ENCODE data around the gene CNTN6. TPM values are rescaled to one million over a fixed set of nuclear protein-coding genes. Genes with fewer than 3 reads are reported as not detected.

CNTN6 gene
- total and polyA plus RNA-seq, 4 donors: 0.01 to 0.05 TPM; not detected in 2

- no peak for TF ChIP-seq REST (IDR thresholded peaks at IDR 0.05)
- TF ChIP-seq RXRA (IDR thresholded peaks at IDR 0.05): no peak
- TF ChIP-seq HNF4A (conservative IDR thresholded peaks at IDR 0.05): no peak
Observed at GRCh38 chr3:1442271-1442670, 349.4 kb downstream of the CNTN6 start (continued).

GRCh38 chr3:1444195-1444594 is 351.4 kb downstream of the CNTN6 start:
- no peak for DNase-seq (ENCODE audit: low spot score)
- H3K27me3 ChIP-seq (ENCODE audit: control insufficient read depth in 4 of 4, insufficient read depth in 4 of 4, low read length in 3 of 4): no peaks in the 10 kb centered on the region
- WGBS: 72% methylated on average over 3 of the region's 3 CpGs

GRCh38 chr3:1446531-1446930 is 353.7 kb downstream of the CNTN6 start:
- TF ChIP-seq FOXA2 (IDR thresholded peaks at IDR 0.05): no peak
- no peak for TF ChIP-seq MAX (IDR thresholded peaks at IDR 0.05)
- TF ChIP-seq NR2F2 (IDR thresholded peaks at IDR 0.05): no peak
- no peak for TF ChIP-seq CTCF (IDR thresholded peaks at IDR 0.05; ENCODE audit: low read depth, low read length, missing input control)
- TF ChIP-seq YY1 (IDR thresholded peaks at IDR 0.05): no peak
- no peak for TF ChIP-seq ZBTB33 (IDR thresholded peaks at IDR 0.05)
- no peak for TF ChIP-seq EGR1 (IDR thresholded peaks at IDR 0.05; ENCODE audit: low read depth in 2 of 2)
- TF ChIP-seq ATF3 (IDR thresholded peaks at IDR 0.05): no peak
- TF ChIP-seq JUND (IDR thresholded peaks at IDR 0.05): no peak
- TF ChIP-seq RAD21 (IDR thresholded peaks at IDR 0.05): no peak
- no peak overlapping the region for H3K4me3 ChIP-seq (ENCODE audit: low read depth in 1 of 3, low read length in 3 of 3)
- no peaks in the 10 kb centered on the region for H3K4me1 ChIP-seq (ENCODE audit: control insufficient read depth in 4 of 4, insufficient read depth in 4 of 4, low read length in 3 of 4)
- H3K9me3 ChIP-seq (ENCODE audit: control insufficient read depth in 4 of 4, low read length in 3 of 4): no peaks in the 10 kb centered on the region
- no peak overlapping the region for H3K27ac ChIP-seq (ENCODE audit: low read depth in 1 of 2, low read length in 2 of 2)
- DNase-seq (ENCODE audit: low spot score): no peak
- no peaks in the 10 kb centered on the region for H3K36me3 ChIP-seq (ENCODE audit: control insufficient read depth in 4 of 4, insufficient read depth in 3 of 4, low read depth in 1 of 4, low read length in 3 of 4)
- no peak overlapping the region for H3K9ac ChIP-seq (ENCODE audit: low read depth in 1 of 2, low read length in 2 of 2)
- H3K27me3 ChIP-seq (ENCODE audit: control insufficient read depth in 4 of 4, insufficient read depth in 4 of 4, low read length in 3 of 4): no peaks in the 10 kb centered on the region

More at GRCh38 chr3:1444195-1444594, 351.4 kb downstream of the CNTN6 start:
- H3K4me1 ChIP-seq (ENCODE audit: control insufficient read depth in 4 of 4, insufficient read depth in 4 of 4, low read length in 3 of 4): no peaks in the 10 kb centered on the region
- H3K4me3 ChIP-seq (ENCODE audit: low read depth in 1 of 3, low read length in 3 of 3): no peak overlapping the region
- H3K9ac ChIP-seq (ENCODE audit: low read depth in 1 of 2, low read length in 2 of 2): no peak overlapping the region
- H3K36me3 ChIP-seq (ENCODE audit: control insufficient read depth in 4 of 4, insufficient read depth in 3 of 4, low read depth in 1 of 4, low read length in 3 of 4): no peaks in the 10 kb centered on the region
- no peaks in the 10 kb centered on the region for H3K9me3 ChIP-seq (ENCODE audit: control insufficient read depth in 4 of 4, low read length in 3 of 4)
- TF ChIP-seq HNF4G (IDR thresholded peaks at IDR 0.05): no peak
- no peak for TF ChIP-seq CTCF (IDR thresholded peaks at IDR 0.05; ENCODE audit: low read depth, low read length, missing input control)
- no peak for TF ChIP-seq SP1 (IDR thresholded peaks at IDR 0.05)
- TF ChIP-seq MAX (IDR thresholded peaks at IDR 0.05): no peak
- no peak overlapping the region for H3K27ac ChIP-seq (ENCODE audit: low read depth in 1 of 2, low read length in 2 of 2)

Data from liver (tissue), 9 donors.